NCI-H460 (cell line): Measurements from ENCODE around the gene STOX1. TPM values are rescaled to one million over a fixed set of nuclear protein-coding genes. Genes with fewer than 3 reads are reported as not detected.
"Not testable (repeated sequence)": the region's sequence is repeated elsewhere in the genome, so short reads cannot be mapped to it uniquely, and the experiment has no call there.

ENCODE experiments used
- DNase-seq: peaks from one replicate; pipeline ENCODE4 v3.0.0-alpha.2; 2016; ENCODE audit warnings: low read depth; ENCODE audit errors: extremely low read depth
- polyA plus RNA-seq: library from polyadenylated mRNA; depleted of rRNA; stranded (reverse); fragments of >200 nt; gene quantifications from 2 replicates; pipeline ENCODE4 v1.2.3, GENCODE V29; 2014; cell fraction: nucleus; rRNA removed
- total RNA-seq: library from RNA; depleted of rRNA; stranded (reverse); fragments of >200 nt; shearing (Covaris generic); gene quantifications from 2 replicates; pipeline ENCODE4 v1.2.3, GENCODE V29; 2014; rRNA removed

Gene STOX1
- total RNA-seq, result 1.6 and 1.8 TPM in 2 replicates
- 0.75 and 0.96 TPM in 2 replicates for polyA plus RNA-seq

GRCh38 chr10:68826764-68827591 lies at the start of gene STOX1:
Gene STOX1, plus strand, starts transcription at chr10:68827531. Its CDS starts 93 bp downstream, at chr10:68827624.
- DNase-seq, result peak; percentile 57

- DNase-seq, result no peak
These were observed 45.4 kb upstream of the STOX1 start for GRCh38 chr10:68781613-68782574.

- DNase-seq, result no peak
These were observed 42.9 kb upstream of the STOX1 start for GRCh38 chr10:68784476-68784875.

GRCh38 chr10:68787813-68788212 lies 39.5 kb upstream of the STOX1 start:
- DNase-seq, result no peak

- no peak for DNase-seq
These were observed 36.9 kb upstream of the STOX1 start for GRCh38 chr10:68790476-68790875.

GRCh38 chr10:68792115-68792514 lies 35.2 kb upstream of the STOX1 start:
- no peak for DNase-seq

- DNase-seq, result no peak
These were observed 31.3 kb upstream of the STOX1 start for GRCh38 chr10:68795886-68796532.

- DNase-seq, result no peak
These were observed 30.7 kb upstream of the STOX1 start for GRCh38 chr10:68796605-68797004.

GRCh38 chr10:68800211-68800610 lies 27.1 kb upstream of the STOX1 start:
- DNase-seq, result no peak

GRCh38 chr10:68804692-68805091 lies 22.6 kb upstream of the STOX1 start:
- DNase-seq, result no peak

GRCh38 chr10:68810830-68811229 lies 16.5 kb upstream of the STOX1 start:
- not testable (repeated sequence) for DNase-seq

- no peak for DNase-seq
These were observed 15.9 kb upstream of the STOX1 start for GRCh38 chr10:68811314-68812009.

GRCh38 chr10:68812420-68812819 lies 14.9 kb upstream of the STOX1 start:
- DNase-seq, result no peak

GRCh38 chr10:68813559-68813958 lies 13.8 kb upstream of the STOX1 start:
- DNase-seq, result no peak

- DNase-seq, result no peak
These were observed 10.4 kb upstream of the STOX1 start for GRCh38 chr10:68816796-68817412.

- DNase-seq, result not testable (repeated sequence)
These were observed 7.0 kb upstream of the STOX1 start for GRCh38 chr10:68820359-68820758.

GRCh38 chr10:68822626-68823025 lies 4.7 kb upstream of the STOX1 start:
- DNase-seq, result not testable (repeated sequence)

- not testable (repeated sequence) for DNase-seq
These were observed 245 bp downstream of the STOX1 start for GRCh38 chr10:68827592-68827959.

- not testable (repeated sequence) for DNase-seq
These were observed 811 bp downstream of the STOX1 start for GRCh38 chr10:68828083-68828601.
